GM19328 (cell line): ENCODE measurements around the gene KATNAL1.

Experiments
- ATAC-seq: cut with Tn5 transposase; IDR thresholded peaks from one replicate; pipeline ENCODE4 v1.9.1; 2021; ENCODE audit warnings: mild to moderate bottlenecking, moderate library complexity; ENCODE audit not compliant: unreplicated experiment

Gene KATNAL1

DNA sequence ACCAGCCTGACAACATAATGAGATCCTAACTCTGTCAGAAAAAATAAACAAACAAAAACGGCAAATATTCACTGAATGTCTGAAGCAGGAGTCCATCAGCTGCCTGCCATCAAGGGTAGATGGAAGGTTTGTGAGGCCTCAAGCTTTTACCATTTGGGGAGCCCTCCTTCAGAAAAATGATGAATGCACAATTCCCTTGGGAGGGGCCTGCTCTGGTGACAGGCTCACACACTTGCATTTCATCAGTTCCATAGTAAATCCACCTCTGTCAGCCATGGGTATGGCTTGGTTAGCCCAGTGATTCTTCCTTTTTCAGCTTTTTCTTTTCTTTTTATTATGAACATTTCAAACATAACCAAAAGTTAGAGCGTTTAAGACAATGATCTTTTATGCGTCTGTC is 26.3 kb upstream of the KATNAL1 start:
- ATAC-seq = no peak

DNA sequence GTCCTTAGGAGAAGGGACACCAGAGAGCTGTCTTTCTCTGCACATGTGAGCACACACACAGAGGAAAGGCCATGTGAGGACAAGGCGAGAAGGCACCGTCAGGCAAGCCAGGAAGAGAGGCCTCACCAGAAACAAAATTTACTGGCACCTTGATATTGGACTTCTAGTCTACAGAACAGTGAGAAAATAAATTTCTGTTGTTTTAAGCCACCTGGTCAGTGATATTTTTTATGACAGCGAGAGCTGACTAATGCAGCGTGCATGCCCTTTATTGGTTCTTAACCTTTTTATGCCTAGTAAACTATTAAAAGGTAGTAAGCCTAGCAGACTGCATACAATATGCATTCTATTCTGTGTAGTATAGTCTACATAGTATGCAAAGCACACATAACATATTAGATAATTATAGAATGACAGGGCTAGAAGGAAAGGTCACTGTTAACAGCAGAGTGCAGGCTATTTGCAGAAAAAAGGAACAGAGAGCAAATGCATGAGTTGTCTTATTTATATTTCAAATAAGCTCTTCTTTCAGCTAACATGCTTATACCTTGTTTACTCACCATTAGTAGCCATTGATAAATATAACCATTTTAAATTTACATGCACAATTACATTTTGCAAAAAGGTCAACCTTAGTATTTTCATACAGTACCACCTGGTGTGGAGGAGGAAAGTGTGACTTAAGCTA is 25.2 kb upstream of the KATNAL1 start:
- ATAC-seq = no peak

DNA sequence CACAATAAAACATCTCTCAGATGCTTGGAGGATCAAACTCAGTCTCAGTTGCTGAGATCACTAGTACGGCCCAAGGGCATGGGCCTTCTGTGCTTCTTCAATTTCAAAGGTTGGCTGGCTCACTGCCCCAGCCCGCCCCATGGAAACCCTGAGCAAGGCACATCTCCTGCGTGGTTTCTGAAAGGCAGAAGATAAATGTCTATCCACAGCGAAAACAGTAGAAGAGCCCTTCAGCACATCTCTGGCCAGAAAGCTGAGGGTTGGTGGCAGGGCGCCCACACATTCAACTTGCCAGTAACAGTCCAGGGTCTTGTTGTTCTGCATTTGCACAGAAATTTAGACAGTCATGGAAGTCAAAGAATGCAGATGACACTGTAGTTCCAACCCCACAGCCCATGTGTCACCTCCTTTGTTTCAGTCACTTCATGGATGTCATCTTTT is 24.0 kb upstream of the KATNAL1 start:
- no peak for ATAC-seq

DNA sequence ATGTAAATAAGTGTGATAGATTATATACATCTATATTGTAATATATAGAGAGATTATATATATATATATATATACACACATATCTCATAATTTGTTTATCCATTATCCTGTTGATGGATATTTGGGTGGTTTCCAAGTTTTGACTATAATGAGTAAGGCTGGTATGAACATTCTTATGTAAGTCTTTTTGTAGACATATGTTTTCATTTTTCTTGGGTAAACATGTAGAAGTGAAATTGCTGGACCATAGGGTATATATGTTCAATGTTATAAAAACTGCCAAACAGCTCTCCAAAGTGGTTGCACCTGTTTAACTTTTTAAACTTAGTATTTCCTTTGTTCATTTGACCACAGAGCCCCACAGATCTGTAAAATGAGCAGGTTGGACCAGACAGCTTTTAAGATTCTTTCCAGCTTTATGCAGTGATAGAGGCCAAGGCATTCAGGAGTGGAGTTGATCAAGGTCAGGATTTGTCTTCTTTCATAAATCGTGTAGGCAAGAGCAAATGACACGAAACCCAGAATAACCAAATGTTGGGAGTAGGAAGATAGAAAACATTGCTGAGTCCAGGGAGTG is 21.7 kb upstream of the KATNAL1 start:
- no peak for ATAC-seq

DNA sequence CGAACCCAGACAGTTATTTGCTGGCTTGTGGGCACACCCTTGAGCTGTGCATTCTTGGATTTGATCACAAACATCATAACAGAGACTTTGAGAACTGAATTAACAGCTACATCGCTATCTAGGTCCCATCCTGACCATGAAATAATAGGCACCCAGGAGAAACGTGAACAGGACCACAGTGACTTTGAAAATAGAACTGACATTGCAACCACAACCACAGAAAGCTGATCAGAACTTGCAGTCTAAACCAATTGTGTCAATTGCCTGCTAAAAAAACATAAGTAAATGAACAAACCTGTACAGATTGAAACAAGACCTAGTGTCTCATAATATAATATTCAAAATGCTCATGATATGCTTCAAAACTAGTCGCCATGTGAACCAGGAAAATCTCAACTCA is 18.3 kb upstream of the KATNAL1 start:
- ATAC-seq = no peak

DNA sequence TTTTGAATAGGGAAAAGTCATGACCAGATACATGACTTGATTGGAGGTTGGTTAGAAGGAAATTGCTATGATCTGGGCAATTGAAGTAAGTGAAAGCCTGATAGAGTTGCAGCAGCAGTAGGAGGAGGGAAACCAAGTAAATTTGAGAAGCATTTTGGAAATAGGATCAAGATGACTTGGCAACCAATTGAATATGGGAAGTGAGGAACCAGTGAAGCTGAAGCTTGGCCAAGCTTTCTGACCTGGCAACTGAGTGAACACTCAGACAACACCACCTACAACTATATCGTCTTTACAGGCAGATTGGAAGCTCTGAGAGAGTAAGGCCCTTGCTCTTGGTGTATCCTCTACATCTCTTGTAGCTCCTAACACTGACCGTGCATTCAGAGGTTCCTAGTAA is 16.2 kb upstream of the KATNAL1 start:
- ATAC-seq = no peak

DNA sequence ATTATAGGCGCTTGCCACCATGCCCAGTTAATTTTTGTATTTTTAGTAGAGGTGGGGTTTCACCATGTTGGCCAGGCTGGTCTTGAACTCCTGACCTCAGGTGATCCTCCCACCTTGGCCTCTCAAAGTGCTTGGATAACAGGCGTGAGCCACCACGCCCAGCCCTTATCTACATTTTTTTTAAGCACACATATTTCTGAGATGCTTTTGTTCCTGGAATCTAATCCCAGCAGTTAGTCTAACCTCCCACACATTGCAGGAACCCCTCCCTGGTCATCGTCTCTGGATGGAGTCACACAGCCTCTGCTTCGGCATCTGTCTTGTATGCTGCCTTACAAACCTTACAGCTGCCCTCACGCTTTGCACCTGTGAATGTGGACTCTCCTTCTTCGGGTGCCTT is 15.1 kb upstream of the KATNAL1 start:
- ATAC-seq = no peak

DNA sequence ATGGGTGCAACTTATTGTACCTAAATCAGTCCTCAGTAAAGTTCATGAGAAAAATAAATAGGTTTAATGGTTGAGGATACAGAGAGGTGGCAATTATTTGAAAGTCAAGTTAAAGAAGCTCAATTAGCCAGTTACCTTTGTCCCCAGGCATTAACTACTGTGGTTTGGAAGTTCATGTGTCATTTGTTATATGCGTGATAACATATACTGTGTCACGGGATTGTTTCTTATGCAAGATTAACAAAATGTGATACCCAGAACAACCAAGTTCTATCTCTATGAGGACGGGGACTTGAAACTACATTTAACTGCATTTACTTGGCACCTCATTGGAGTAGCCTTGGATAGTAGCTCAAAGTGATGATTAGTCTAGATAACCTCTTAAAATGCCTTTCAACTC is 13.9 kb upstream of the KATNAL1 start:
- ATAC-seq = no peak

DNA sequence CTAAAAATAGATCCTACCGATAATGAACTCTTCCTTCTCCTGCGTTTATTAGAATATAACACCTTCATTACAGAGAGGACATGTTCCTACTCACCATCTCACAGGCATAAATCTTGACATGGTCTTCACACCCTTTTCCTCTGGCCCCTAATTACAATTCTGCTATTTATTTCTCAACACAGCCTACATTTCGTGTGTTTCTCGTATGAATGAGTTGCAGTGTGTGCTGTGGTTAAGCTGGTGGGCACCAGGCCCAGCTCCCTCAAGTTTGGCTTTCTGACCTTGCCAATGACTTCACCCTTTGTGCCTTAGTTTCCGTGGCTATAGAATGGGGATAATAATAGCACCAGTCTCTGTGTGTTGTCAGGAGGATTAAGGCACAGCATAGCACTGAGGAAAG is 12.3 kb upstream of the KATNAL1 start:
- no peak for ATAC-seq

DNA sequence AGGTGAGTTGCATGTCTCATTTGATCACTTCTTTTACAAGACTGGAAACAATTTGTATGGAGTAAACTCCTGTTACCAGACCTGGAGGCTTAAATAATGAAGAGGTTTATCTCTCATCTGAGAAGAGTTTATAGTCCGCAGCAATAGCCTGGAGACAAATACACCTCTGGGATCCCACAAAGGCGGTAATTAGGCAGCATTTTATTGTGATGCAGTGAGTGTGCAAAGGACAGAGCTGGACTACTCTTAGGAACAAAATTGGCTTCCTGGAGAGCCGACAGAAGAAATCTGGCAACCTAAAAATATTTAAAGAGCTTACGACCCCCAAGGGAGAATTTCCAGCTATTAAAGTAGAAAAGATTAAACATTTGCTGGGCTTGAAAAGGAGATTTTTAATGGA is 11.8 kb upstream of the KATNAL1 start:
- no peak for ATAC-seq

DNA sequence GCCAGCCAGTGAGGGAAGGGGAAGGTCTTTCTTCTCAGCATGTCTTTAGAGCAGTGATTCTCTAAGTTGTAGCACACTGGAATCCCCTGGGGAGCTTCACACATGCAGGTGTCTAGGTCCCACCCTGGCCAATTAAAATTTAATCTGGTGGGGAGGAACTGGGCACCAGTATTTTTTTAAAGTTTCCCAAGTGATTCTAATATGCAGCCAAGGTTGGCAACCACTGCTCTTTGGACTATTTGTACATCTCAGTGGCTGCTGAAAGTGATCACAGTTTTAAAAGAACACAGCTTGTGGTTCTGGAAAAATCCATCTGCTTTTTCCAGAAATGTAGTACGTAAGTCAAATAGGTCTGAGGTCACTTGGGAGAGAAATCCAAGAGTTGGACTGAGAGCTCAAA is 10.7 kb upstream of the KATNAL1 start:
- no peak for ATAC-seq

DNA sequence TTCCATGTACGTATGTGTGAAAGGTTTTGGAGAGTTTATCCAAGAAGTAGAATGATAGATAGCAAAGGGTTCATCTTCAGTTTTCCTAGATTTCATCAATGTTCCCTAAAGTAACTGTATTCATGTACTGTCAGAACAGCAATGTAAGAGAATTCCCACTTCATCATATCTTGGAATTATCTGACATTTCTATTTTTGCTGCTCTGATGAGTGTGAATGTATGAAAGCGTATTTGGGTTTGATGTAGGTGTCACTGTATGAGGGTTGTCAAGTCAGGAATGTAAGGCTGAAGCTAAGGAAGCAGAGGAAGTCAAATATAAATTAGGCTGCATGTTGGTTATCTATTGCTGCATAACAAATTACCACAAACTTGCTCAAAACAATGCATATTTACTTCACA is 7.2 kb upstream of the KATNAL1 start:
- no peak for ATAC-seq

DNA sequence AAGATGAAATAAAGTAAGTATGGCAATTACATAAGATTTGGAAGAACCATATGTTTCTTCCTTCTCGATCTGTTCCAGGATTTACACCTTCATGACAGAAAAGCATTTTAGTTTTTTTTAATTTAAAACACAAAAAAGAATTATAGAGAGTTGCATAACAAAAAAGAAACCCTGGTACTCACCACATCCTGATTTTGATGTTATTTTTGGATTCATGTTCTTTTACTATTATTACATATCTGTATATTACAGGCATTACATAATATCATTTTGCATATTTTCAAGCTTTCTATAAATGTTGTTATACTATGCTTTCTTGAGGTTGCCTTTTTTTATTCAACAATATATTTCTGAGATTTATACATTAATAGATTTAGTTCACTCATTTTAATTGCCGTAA is 6.7 kb upstream of the KATNAL1 start:
- no peak for ATAC-seq

DNA sequence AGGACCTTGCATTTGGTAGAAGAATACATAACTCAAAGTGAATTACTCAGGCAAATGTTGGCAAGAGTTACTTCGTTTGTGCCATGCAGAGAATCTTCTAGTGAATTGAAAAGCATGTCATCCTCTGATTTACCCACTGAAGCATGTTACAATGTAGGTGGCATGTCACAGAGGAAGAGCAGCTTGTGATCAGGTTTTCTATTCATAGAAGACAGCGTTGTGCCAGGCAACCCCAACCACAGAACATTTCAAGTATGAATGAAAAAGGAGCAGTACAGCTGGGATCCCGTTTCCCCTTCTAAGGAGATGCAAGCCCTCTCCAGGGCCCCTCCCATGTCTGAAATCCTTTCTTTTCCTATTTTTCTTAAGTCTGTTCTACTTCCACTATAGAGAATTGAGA is 6.0 kb upstream of the KATNAL1 start:
- ATAC-seq = no peak

DNA sequence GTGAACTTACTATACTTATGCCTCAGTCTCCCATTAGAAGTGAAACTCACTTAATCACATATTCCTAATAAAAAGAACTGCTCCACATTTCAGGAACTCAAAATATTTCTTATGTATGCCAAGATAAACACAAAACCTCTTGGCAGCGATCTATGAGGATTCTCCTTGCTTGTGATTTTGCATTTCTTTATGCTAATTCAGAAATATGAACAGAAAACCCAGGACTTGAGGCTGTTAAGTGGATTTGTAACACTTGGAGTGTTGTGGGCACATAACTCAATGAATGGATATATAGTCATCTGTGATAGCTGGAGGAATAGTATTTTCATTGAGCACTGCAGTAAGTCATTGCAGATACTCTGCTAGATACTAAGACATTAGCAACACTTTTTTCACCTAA is 5.6 kb upstream of the KATNAL1 start:
- no peak for ATAC-seq

DNA sequence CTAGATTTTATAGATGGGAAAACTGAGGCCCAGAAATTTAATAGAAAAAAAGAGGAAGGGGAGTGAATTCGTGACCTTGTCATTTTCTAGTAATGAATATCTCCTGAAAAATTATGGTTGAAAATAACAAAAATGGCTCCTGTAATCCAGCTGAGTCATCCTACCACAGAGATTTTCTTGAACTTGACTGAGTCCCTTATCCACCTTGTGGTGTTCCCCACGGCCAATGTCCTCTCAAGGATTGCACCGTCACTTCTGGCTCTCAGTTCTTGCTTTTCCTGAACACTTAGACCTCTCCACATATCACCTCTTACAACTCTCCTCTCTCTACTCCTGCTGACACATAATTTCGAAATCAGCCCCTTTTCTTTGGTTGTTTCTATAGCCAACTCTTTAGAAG is 1.2 kb upstream of the KATNAL1 start:
- ATAC-seq = no peak

DNA sequence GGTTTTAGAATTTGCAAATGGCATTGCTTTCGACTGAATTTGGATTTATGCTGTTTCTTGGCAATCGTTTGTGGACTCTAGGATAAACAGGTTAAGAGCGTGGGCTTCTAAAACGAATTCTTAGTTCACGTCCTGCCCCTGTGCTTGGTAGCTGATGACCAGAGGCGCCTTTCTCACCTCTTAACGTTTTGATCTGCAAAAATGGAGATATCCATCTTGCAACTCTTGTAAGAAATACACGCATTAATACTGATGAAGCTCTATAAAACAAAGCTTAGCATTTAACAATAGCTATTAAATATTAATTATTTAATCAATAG is 580 bp upstream of the KATNAL1 start:
- no peak for ATAC-seq

DNA sequence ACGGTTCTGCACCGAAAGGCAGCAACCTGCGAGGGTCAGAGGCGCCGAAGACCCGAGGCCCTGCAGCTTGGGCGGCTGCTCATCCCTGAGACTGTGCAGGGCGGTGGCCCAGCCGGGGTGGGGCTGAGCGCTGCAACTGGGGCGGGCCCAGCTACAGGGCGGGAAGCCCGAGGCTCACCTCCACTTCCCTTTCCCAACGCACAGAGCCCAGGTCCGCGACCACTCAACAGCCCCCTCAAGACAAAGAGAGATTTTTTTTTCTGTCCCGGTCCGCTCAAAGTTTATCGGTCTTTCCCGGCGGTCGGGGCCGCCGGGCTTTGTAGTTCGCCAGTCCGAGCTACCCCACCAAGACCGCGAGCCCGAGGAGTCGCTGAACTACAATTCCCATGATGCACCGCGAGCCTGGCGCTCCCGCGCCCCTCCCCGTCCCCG is 573 bp downstream of the KATNAL1 start:
- ATAC-seq = peak; percentile 81

DNA sequence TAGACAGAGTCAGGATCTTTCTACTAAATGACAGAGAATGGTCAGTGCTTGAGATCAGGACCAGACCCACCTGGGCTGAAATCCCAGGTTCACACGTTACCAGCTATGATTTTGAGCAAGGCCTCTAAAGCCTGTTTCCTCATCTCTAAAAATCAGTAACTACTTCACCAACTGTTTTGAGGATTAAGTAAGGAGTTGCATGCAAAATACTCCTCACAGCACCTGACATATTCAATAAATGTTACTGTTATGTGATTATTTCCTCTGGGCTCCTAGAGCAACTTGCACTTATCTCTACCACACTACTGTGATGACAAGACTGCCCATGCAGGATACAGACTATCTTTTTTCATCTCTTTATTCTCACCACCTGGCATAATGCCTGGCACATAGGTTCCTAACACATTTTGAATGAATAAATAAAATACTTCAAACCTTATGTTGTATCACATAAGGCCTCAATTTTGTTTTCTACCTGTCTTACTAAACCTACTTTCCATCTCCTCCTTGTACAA is 1.8 kb downstream of the KATNAL1 start:
- no peak for ATAC-seq

DNA sequence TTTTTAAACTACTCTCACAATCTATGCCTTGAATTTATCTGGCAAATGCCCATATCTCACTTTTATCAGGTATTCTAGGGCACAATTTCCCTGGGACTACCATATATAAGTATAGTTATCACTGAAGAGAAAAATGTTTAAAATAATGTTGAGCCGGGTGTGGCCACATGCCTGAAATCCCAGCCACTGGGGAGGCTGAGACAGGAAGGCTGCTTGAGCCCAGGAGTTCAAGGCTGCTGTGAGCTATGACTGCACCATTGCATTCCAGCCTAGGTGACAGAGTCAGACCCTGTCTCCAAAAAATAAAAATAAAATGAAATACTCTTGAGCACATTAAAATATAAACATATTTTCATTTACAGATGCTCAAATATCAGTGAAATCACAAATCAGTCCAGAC is 4.1 kb downstream of the KATNAL1 start:
- no peak for ATAC-seq

DNA sequence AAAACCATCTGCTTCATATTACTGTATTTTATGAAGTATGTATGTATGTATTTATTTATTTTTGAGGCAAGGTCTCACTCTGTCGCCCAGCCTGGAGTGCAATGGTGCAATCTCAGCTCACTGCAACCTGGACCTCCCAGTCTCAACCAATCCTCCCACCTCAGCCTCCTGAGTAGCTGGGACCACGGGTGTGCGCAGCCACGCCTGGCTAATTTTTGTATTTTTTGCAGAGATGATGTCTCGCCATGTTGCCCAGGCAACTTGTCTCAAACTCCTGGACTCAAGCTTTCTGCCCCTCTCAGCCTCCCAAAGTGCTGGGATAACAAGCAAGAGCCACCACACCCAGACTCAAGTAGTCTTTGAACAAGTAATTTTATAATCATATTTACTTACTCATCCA is 5.5 kb downstream of the KATNAL1 start:
- ATAC-seq = no peak

DNA sequence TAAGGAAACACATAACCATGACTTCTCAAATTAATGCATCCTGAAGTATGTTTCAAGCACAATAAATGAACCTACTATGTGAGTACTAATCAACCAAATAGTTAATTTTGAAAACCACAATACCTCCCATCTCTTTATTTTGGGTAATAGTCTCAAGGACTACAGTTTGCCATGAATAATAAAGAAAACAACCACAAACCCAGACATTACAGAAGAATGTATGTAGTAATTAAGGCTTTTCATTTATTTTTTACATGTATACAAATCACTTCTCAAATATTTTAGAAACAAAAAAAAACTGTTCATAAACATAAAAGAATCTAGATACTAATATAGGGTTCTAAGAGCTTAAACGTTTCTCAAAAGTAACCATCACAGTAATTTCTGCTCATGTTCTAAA is 6.8 kb downstream of the KATNAL1 start:
- no peak for ATAC-seq

DNA sequence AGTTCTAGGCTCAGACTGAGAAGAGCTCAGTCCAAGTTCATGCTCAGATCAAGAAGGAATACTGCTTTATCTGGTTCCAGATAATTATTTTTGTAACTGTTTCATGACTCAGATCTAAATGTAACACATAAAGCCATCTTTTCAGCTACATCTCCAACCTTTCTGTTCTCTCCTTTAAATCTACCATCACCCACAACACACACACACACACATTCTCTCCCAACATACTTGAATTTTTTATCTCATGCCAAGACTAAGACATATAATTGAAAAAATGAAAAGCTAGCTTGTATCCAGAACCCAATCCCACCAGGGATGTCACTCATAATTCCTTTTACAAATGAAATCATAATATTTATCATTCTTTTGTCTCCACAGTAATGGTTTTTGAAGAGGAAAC is 7.6 kb downstream of the KATNAL1 start:
- ATAC-seq = no peak
